ENCODE measurements around the gene NSDHL. TPM values are rescaled to one million over a fixed set of nuclear protein-coding genes. Genes with fewer than 3 reads are reported as not detected.

The NSDHL gene
- total and polyA plus RNA-seq, 2 experiments from 2014 or later, result 11.2 to 25.2 TPM

- no peaks in the 10 kb centered on the region for H3K4me1 ChIP-seq (ENCODE audit: insufficient read depth)
- no peaks in the 10 kb centered on the region for H3K36me3 ChIP-seq (ENCODE audit: low read depth)
- no peaks in the 10 kb centered on the region for H4K20me1 ChIP-seq (ENCODE audit: insufficient read depth)
- no peak overlapping the region for H3K4me2 ChIP-seq (ENCODE audit: unreplicated experiment)
- H2AFZ ChIP-seq, result no peak overlapping the region
- no peak overlapping the region for H3K9ac ChIP-seq
- no peak overlapping the region for H3K4me3 ChIP-seq
- H3K9me3 ChIP-seq (ENCODE audit: low read depth), result no peaks in the 10 kb centered on the region
- WGBS, 2 experiments (ENCODE audit: low coverage in 1 of 2, low lambda C conversion rate in 2 of 2, missing lambda C conversion rate in 2 of 2), result 53 to 83% methylated on average over 3 to 6 of the region's 6 CpGs
- DNase-seq, result no peak
- H3K79me2 ChIP-seq (ENCODE audit: insufficient read depth), result peaks cover 38% of the 10 kb centered on the region
- TF ChIP-seq EZH2phosphoT487 (IDR thresholded peaks at IDR 0.05; ENCODE audit: insufficient read depth, low read depth) (no peak), EZH2 (IDR thresholded peaks at IDR 0.05; ENCODE audit: insufficient read depth, poor library complexity, severe bottlenecking) (no peak)
- H3F3A ChIP-seq (ENCODE audit: insufficient read depth), result no peaks in the 10 kb centered on the region
- H3K9me2 ChIP-seq (ENCODE audit: insufficient read depth), result no peaks in the 10 kb centered on the region
- H3K27me3 ChIP-seq (replicated peaks; ENCODE audit: insufficient read depth), result no peaks in the 10 kb centered on the region
- no peak overlapping the region for H3K27ac ChIP-seq
- in situ Hi-C loops (cut with MboI), result no loop called here
Observed at GRCh38 chrX:152844256-152844655, 13.4 kb downstream of the NSDHL start.

GRCh38 chrX:152845618-152846240 lies 14.9 kb downstream of the NSDHL start:
- H3K4me3 ChIP-seq, result no peak overlapping the region
- no peaks in the 10 kb centered on the region for H3K27me3 ChIP-seq (replicated peaks; ENCODE audit: insufficient read depth)
- no peaks in the 10 kb centered on the region for H3K4me1 ChIP-seq (ENCODE audit: insufficient read depth)
- TF ChIP-seq EZH2 (IDR thresholded peaks at IDR 0.05; ENCODE audit: insufficient read depth, poor library complexity, severe bottlenecking) (no peak), EZH2phosphoT487 (IDR thresholded peaks at IDR 0.05; ENCODE audit: insufficient read depth, low read depth) (no peak)
- H3K27ac ChIP-seq, result no peak overlapping the region
- H4K20me1 ChIP-seq (ENCODE audit: insufficient read depth), result no peaks in the 10 kb centered on the region
- DNase-seq, result no peak
- H3F3A ChIP-seq (ENCODE audit: insufficient read depth), result no peaks in the 10 kb centered on the region
- H3K9me2 ChIP-seq (ENCODE audit: insufficient read depth), result no peaks in the 10 kb centered on the region
- H3K9ac ChIP-seq, result no peak overlapping the region
- 89% methylated on average over 16 to 17 of the region's 17 CpGs for WGBS, 2 experiments (ENCODE audit: low coverage in 1 of 2, low lambda C conversion rate in 2 of 2, missing lambda C conversion rate in 2 of 2)
- no peak overlapping the region for H2AFZ ChIP-seq
- H3K4me2 ChIP-seq (ENCODE audit: unreplicated experiment), result no peak overlapping the region
- H3K79me2 ChIP-seq (ENCODE audit: insufficient read depth), result peaks cover 29% of the 10 kb centered on the region
- no peaks in the 10 kb centered on the region for H3K9me3 ChIP-seq (ENCODE audit: low read depth)
- in situ Hi-C loops (cut with MboI), result no loop called here
- no peaks in the 10 kb centered on the region for H3K36me3 ChIP-seq (ENCODE audit: low read depth)

GRCh38 chrX:152847281-152847680 lies 16.4 kb downstream of the NSDHL start:
- H3K9me3 ChIP-seq (ENCODE audit: low read depth), result no peaks in the 10 kb centered on the region
- H3K9ac ChIP-seq, result no peak overlapping the region
- H3K4me1 ChIP-seq (ENCODE audit: insufficient read depth), result no peaks in the 10 kb centered on the region
- H3F3A ChIP-seq (ENCODE audit: insufficient read depth), result no peaks in the 10 kb centered on the region
- TF ChIP-seq EZH2 (IDR thresholded peaks at IDR 0.05; ENCODE audit: insufficient read depth, poor library complexity, severe bottlenecking) (no peak), EZH2phosphoT487 (IDR thresholded peaks at IDR 0.05; ENCODE audit: insufficient read depth, low read depth) (no peak)
- no peaks in the 10 kb centered on the region for H4K20me1 ChIP-seq (ENCODE audit: insufficient read depth)
- no peaks in the 10 kb centered on the region for H3K27me3 ChIP-seq (replicated peaks; ENCODE audit: insufficient read depth)
- H3K4me2 ChIP-seq (ENCODE audit: unreplicated experiment), result no peak overlapping the region
- 86 to 88% methylated on average over 6 of the region's 6 CpGs for WGBS, 2 experiments (ENCODE audit: low coverage in 1 of 2, low lambda C conversion rate in 2 of 2, missing lambda C conversion rate in 2 of 2)
- no peak overlapping the region for H3K27ac ChIP-seq
- H3K4me3 ChIP-seq, result no peak overlapping the region
- H3K79me2 ChIP-seq (ENCODE audit: insufficient read depth), result peaks cover 16% of the 10 kb centered on the region
- no peak overlapping the region for H2AFZ ChIP-seq
- DNase-seq, result no peak
- in situ Hi-C loops (cut with MboI), result no loop called here
- no peaks in the 10 kb centered on the region for H3K36me3 ChIP-seq (ENCODE audit: low read depth)
- H3K9me2 ChIP-seq (ENCODE audit: insufficient read depth), result no peaks in the 10 kb centered on the region

- Histone ChIP-seq H3K36me3 (ENCODE audit: low read depth) (no peaks in the 10 kb centered on the region), H3F3A (ENCODE audit: insufficient read depth) (no peaks in the 10 kb centered on the region), H4K20me1 (ENCODE audit: insufficient read depth) (no peaks in the 10 kb centered on the region), H3K27me3 (replicated peaks; ENCODE audit: insufficient read depth) (no peaks in the 10 kb centered on the region), H3K4me1 (ENCODE audit: insufficient read depth) (no peaks in the 10 kb centered on the region), H3K27ac (no peak overlapping the region), H2AFZ (no peak overlapping the region), H3K9me3 (ENCODE audit: low read depth) (no peaks in the 10 kb centered on the region), H3K4me3 (no peak overlapping the region), H3K79me2 (ENCODE audit: insufficient read depth) (no peaks in the 10 kb centered on the region), H3K9ac (no peak overlapping the region), H3K9me2 (ENCODE audit: insufficient read depth) (no peaks in the 10 kb centered on the region), H3K4me2 (ENCODE audit: unreplicated experiment) (no peak overlapping the region)
- in situ Hi-C loops (cut with MboI), result no loop called here
- no peak for DNase-seq
- TF ChIP-seq EZH2 (IDR thresholded peaks at IDR 0.05; ENCODE audit: insufficient read depth, poor library complexity, severe bottlenecking) (no peak), EZH2phosphoT487 (IDR thresholded peaks at IDR 0.05; ENCODE audit: insufficient read depth, low read depth) (no peak)
- 58 to 60% methylated on average over 2 of the region's 2 CpGs for WGBS, 2 experiments (ENCODE audit: low coverage in 1 of 2, low lambda C conversion rate in 2 of 2, missing lambda C conversion rate in 2 of 2)
Observed at GRCh38 chrX:152850465-152850864, 19.6 kb downstream of the NSDHL start.
